ENCODE data around the gene SOWAHA.

The SOWAHA gene

GRCh38 chr5:132807163-132807838 lies 5.8 kb upstream of the SOWAHA start:
- no peak for DNase-seq (ENCODE audit: low read depth in 2 of 2)

- DNase-seq (ENCODE audit: low read depth in 2 of 2): no peak
These were observed 4.7 kb upstream of the SOWAHA start for GRCh38 chr5:132808448-132808847.

- no peak for DNase-seq (ENCODE audit: low read depth in 2 of 2)
These were observed 4.2 kb upstream of the SOWAHA start for GRCh38 chr5:132808866-132809265.

GRCh38 chr5:132810605-132811004 lies 2.5 kb upstream of the SOWAHA start:
- DNase-seq (ENCODE audit: low read depth in 2 of 2): no peak

GRCh38 chr5:132812123-132812765 lies 858 bp upstream of the SOWAHA start:
- DNase-seq (ENCODE audit: low read depth in 2 of 2): no peak

- DNase-seq (ENCODE audit: low read depth in 2 of 2): no peak
These were observed 749 bp downstream of the SOWAHA start for GRCh38 chr5:132813599-132814502.

- no peak for DNase-seq (ENCODE audit: low read depth in 2 of 2)
These were observed 1.6 kb downstream of the SOWAHA start for GRCh38 chr5:132814503-132815294.

GRCh38 chr5:132815454-132815853 lies 2.4 kb downstream of the SOWAHA start:
- no peak for DNase-seq (ENCODE audit: low read depth in 2 of 2)

GRCh38 chr5:132816083-132816482 lies 3.0 kb downstream of the SOWAHA start:
- DNase-seq (ENCODE audit: low read depth in 2 of 2): no peak

GRCh38 chr5:132816554-132816953 lies 3.5 kb downstream of the SOWAHA start:
- DNase-seq (ENCODE audit: low read depth in 2 of 2): no peak

- DNase-seq (ENCODE audit: low read depth in 2 of 2): no peak
These were observed 3.9 kb downstream of the SOWAHA start for GRCh38 chr5:132817011-132817410.

GRCh38 chr5:132819468-132819867 lies 6.4 kb downstream of the SOWAHA start:
- no peak for DNase-seq (ENCODE audit: low read depth in 2 of 2)

GRCh38 chr5:132820162-132820754 lies 7.2 kb downstream of the SOWAHA start:
- peak; percentile 86 to 87 for DNase-seq (ENCODE audit: low read depth in 2 of 2)

- DNase-seq (ENCODE audit: low read depth in 2 of 2): no peak
These were observed 8.2 kb downstream of the SOWAHA start for GRCh38 chr5:132821350-132821749.

GRCh38 chr5:132821791-132822190 lies 8.7 kb downstream of the SOWAHA start:
- no peak for DNase-seq (ENCODE audit: low read depth in 2 of 2)

GRCh38 chr5:132822650-132823480 lies 9.8 kb downstream of the SOWAHA start:
- DNase-seq (ENCODE audit: low read depth in 2 of 2): no peak

GRCh38 chr5:132823481-132824050 lies 10.5 kb downstream of the SOWAHA start:
- no peak for DNase-seq (ENCODE audit: low read depth in 2 of 2)

- no peak for DNase-seq (ENCODE audit: low read depth in 2 of 2)
These were observed 11.3 kb downstream of the SOWAHA start for GRCh38 chr5:132824426-132824825.

GRCh38 chr5:132825033-132825833 lies 12.1 kb downstream of the SOWAHA start:
- no peak for DNase-seq (ENCODE audit: low read depth in 2 of 2)
